BLaER1 (cell line): ENCODE results near the gene LTB4R2.
"Not testable (repeated sequence)": the region's sequence is repeated elsewhere in the genome, so short reads cannot be mapped to it uniquely, and the experiment has no call there.

Experiments
- H3K27ac ChIP-seq: shearing (Covaris generic); formaldehyde crosslinking; 2 replicates; pipeline ENCODE4 v1.8.1; 2022
- H3K27me3 ChIP-seq: shearing (Covaris generic); formaldehyde crosslinking; 2 replicates; pipeline ENCODE4 v1.8.1; 2022
- H3K36me3 ChIP-seq: shearing (Covaris generic); formaldehyde crosslinking; 2 replicates; pipeline ENCODE4 v1.8.1; 2022
- H3K4me1 ChIP-seq: shearing (Covaris generic); formaldehyde crosslinking; 2 replicates; pipeline ENCODE4 v1.8.1; 2022
- H3K4me2 ChIP-seq: shearing (Covaris generic); formaldehyde crosslinking; 2 replicates; pipeline ENCODE4 v1.8.1; 2022
- H3K4me3 ChIP-seq: shearing (Covaris generic); formaldehyde crosslinking; 2 replicates; pipeline ENCODE4 v1.8.1; 2022
- H3K9ac ChIP-seq: shearing (Covaris generic); formaldehyde crosslinking; 2 replicates; pipeline ENCODE4 v1.8.1; 2022
- H3K9me3 ChIP-seq: shearing (Covaris generic); formaldehyde crosslinking; 2 replicates; pipeline ENCODE4 v1.8.1; 2022
- H4K20me1 ChIP-seq: shearing (Covaris generic); formaldehyde crosslinking; 2 replicates; pipeline ENCODE4 v1.8.1; 2022
- Cebpa-rat ChIP-seq: shearing (Covaris generic); IDR thresholded peaks from 2 replicates; pipeline ENCODE4 v1.8.1; 2022

Gene LTB4R2

GRCh38 chr14:24351517-24351916 is 41.6 kb downstream of the LTB4R2 start:
- no peaks in the 10 kb centered on the region for H4K20me1 ChIP-seq
- no peak for TF ChIP-seq Cebpa-rat
- H3K36me3 ChIP-seq = no peaks in the 10 kb centered on the region
- no peak overlapping the region for H3K9ac ChIP-seq
- no peaks in the 10 kb centered on the region for H3K9me3 ChIP-seq
- H3K27me3 ChIP-seq = no peaks in the 10 kb centered on the region
- no peak overlapping the region for H3K27ac ChIP-seq
- H3K4me1 ChIP-seq = no peaks in the 10 kb centered on the region; the same call in 1 of the 2 replicates
- no peak overlapping the region for H3K4me2 ChIP-seq
- H3K4me3 ChIP-seq = no peak overlapping the region

- H3K27me3 ChIP-seq = no peaks in the 10 kb centered on the region
- no peaks in the 10 kb centered on the region for H4K20me1 ChIP-seq
- no peaks in the 10 kb centered on the region; the same call in 1 of the 2 replicates for H3K4me1 ChIP-seq
- H3K4me2 ChIP-seq = no peak overlapping the region
- H3K9ac ChIP-seq = no peak overlapping the region
- H3K4me3 ChIP-seq = no peak overlapping the region
- H3K36me3 ChIP-seq = no peaks in the 10 kb centered on the region
- H3K27ac ChIP-seq = no peak overlapping the region
- H3K9me3 ChIP-seq = no peaks in the 10 kb centered on the region
- no peak for TF ChIP-seq Cebpa-rat
Observed at GRCh38 chr14:24353559-24354481, 43.9 kb downstream of the LTB4R2 start.

- H4K20me1 ChIP-seq, H3K4me1 ChIP-seq, H3K27ac ChIP-seq, H3K9me3 ChIP-seq, H3K9ac ChIP-seq, H3K4me2 ChIP-seq, H3K4me3 ChIP-seq, H3K36me3 ChIP-seq, H3K27me3 ChIP-seq: not testable (repeated sequence)
Observed at GRCh38 chr14:24354482-24354825, 44.5 kb downstream of the LTB4R2 start.

GRCh38 chr14:24355009-24355408 is 45.1 kb downstream of the LTB4R2 start:
- no peak overlapping the region for H3K4me2 ChIP-seq
- H3K27me3 ChIP-seq = no peaks in the 10 kb centered on the region
- TF ChIP-seq Cebpa-rat = no peak
- no peaks in the 10 kb centered on the region for H3K9me3 ChIP-seq
- H3K27ac ChIP-seq = no peak overlapping the region
- H4K20me1 ChIP-seq = no peaks in the 10 kb centered on the region
- no peak overlapping the region for H3K4me3 ChIP-seq
- H3K9ac ChIP-seq = no peak overlapping the region
- H3K36me3 ChIP-seq = no peaks in the 10 kb centered on the region
- no peaks in the 10 kb centered on the region for H3K4me1 ChIP-seq

- H3K27me3 ChIP-seq = no peaks in the 10 kb centered on the region
- H3K4me3 ChIP-seq = no peak overlapping the region
- H3K9me3 ChIP-seq = no peaks in the 10 kb centered on the region
- H4K20me1 ChIP-seq = no peaks in the 10 kb centered on the region
- no peak overlapping the region for H3K27ac ChIP-seq
- no peak overlapping the region for H3K4me2 ChIP-seq
- TF ChIP-seq Cebpa-rat = no peak
- H3K36me3 ChIP-seq = no peaks in the 10 kb centered on the region
- no peak overlapping the region for H3K9ac ChIP-seq
- no peaks in the 10 kb centered on the region for H3K4me1 ChIP-seq
Observed at GRCh38 chr14:24356208-24356607, 46.3 kb downstream of the LTB4R2 start.

- no peak overlapping the region for H3K4me3 ChIP-seq
- no peak overlapping the region for H3K4me2 ChIP-seq
- no peak overlapping the region for H3K27ac ChIP-seq
- H3K9ac ChIP-seq = no peak overlapping the region
- no peaks in the 10 kb centered on the region for H3K9me3 ChIP-seq
- H3K27me3 ChIP-seq = no peaks in the 10 kb centered on the region
- no peaks in the 10 kb centered on the region for H4K20me1 ChIP-seq
- no peaks in the 10 kb centered on the region for H3K36me3 ChIP-seq
- peaks cover 5% of the 10 kb centered on the region for H3K4me1 ChIP-seq
- TF ChIP-seq Cebpa-rat = no peak
Observed at GRCh38 chr14:24360281-24360680, 50.3 kb downstream of the LTB4R2 start.

- Histone ChIP-seq H3K9me3 (no peaks in the 10 kb centered on the region), H3K27ac (no peak overlapping the region), H3K9ac (no peak overlapping the region), H3K36me3 (no peaks in the 10 kb centered on the region), H3K4me1 (peaks cover 14% of the 10 kb centered on the region), H3K4me3 (no peak overlapping the region), H3K27me3 (no peaks in the 10 kb centered on the region), H4K20me1 (no peaks in the 10 kb centered on the region), H3K4me2 (no peak overlapping the region)
- TF ChIP-seq Cebpa-rat = no peak
Observed at GRCh38 chr14:24361326-24361725, 51.4 kb downstream of the LTB4R2 start.
